GM23338 (cell line): ENCODE measurements around the gene NIM1K.

Experiments used
- CREB1 ChIP-seq: fragments of 250-450 bp; sonication (Bioruptor Pico); IDR thresholded peaks from 2 replicates; pipeline ENCODE4 v1.5.0; 2020; ENCODE audit warnings: low read depth, mild to moderate bottlenecking, moderate library complexity
- EZH2 ChIP-seq: fragments of 200-600 bp; sonication (generic); IDR thresholded peaks from one replicate; pipeline ENCODE4 v1.8.0; 2017; ENCODE audit warnings: antibody characterized with exemption, mild to moderate bottlenecking, low read depth; ENCODE audit not compliant: unreplicated experiment
- EZH2phosphoT487 ChIP-seq: fragments of 200-600 bp; sonication (generic); IDR thresholded peaks from one replicate; pipeline ENCODE4 v1.8.1; 2018; ENCODE audit warnings: antibody characterized with exemption; ENCODE audit not compliant: unreplicated experiment
- POLR2AphosphoS5 ChIP-seq: IDR thresholded peaks from 2 replicates; pipeline ENCODE4 v1.6.1; 2016; ENCODE audit warnings: antibody characterized with exemption, low read depth
- STAT1 ChIP-seq: IDR thresholded peaks from one replicate; pipeline ENCODE4 v1.6.1; 2016; ENCODE audit warnings: antibody characterized with exemption; ENCODE audit not compliant: unreplicated experiment
- ZNF114 ChIP-seq: fragments of 250-450 bp; sonication (Bioruptor Pico); IDR thresholded peaks from 2 replicates; pipeline ENCODE4 v1.5.0; 2020; ENCODE audit warnings: mild to moderate bottlenecking, moderate library complexity
- ZNF331 ChIP-seq: fragments of 250-450 bp; sonication (Bioruptor Pico); IDR thresholded peaks from 2 replicates; pipeline ENCODE4 v1.5.0; 2020; ENCODE audit warnings: low read depth, mild to moderate bottlenecking, moderate library complexity
- TF ChIP-seq, protein P1 (sequence below), 2 experiments: fragments of 200-600 bp in 1 of 2; sonication (generic) in 1 of 2; conservative IDR thresholded peaks; 2 replicates each; pipeline versions ENCODE4 v1.5.1 to v1.6.1; 2016 to 2017; ENCODE audit warnings: antibody characterized with exemption in 2 of 2, low read depth in 2 of 2, mild to moderate bottlenecking in 2 of 2, moderate library complexity in 1 of 2
- TF ChIP-seq, protein P2 (sequence below): IDR thresholded peaks from 2 replicates; pipeline ENCODE4 v1.6.1; 2016; ENCODE audit warnings: antibody characterized with exemption
- TF ChIP-seq, protein P3 (sequence below): IDR thresholded peaks from one replicate; pipeline ENCODE4 v1.6.1; 2018; ENCODE audit warnings: antibody characterized with exemption; ENCODE audit not compliant: unreplicated experiment

DNA sequence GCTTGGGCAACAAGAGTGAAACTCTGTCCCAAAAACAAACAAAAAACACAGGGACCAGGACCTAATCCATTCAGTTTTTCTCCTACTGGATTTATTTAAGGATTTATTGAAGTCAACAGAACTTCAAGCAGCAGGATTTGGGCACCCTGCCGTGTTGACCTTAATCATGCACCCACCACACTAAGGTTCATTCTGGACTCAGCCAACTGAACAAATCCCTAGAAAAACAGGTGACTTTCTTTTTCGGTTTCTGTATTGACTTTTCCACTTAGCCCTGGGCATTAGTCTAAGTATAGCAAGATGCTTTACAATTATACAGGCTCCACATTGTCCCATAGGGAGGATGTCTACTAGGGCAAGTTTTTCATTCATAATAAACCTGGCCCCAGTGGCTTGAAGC lies 41.3 kb upstream of the NIM1K start:
- TF ChIP-seq, protein P1, sequence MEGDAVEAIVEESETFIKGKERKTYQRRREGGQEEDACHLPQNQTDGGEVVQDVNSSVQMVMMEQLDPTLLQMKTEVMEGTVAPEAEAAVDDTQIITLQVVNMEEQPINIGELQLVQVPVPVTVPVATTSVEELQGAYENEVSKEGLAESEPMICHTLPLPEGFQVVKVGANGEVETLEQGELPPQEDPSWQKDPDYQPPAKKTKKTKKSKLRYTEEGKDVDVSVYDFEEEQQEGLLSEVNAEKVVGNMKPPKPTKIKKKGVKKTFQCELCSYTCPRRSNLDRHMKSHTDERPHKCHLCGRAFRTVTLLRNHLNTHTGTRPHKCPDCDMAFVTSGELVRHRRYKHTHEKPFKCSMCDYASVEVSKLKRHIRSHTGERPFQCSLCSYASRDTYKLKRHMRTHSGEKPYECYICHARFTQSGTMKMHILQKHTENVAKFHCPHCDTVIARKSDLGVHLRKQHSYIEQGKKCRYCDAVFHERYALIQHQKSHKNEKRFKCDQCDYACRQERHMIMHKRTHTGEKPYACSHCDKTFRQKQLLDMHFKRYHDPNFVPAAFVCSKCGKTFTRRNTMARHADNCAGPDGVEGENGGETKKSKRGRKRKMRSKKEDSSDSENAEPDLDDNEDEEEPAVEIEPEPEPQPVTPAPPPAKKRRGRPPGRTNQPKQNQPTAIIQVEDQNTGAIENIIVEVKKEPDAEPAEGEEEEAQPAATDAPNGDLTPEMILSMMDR (conservative IDR thresholded peaks at IDR 0.05; ENCODE audit: low read depth in 2 of 2) = no peak
- no peak for TF ChIP-seq EZH2
- no peak for TF ChIP-seq EZH2phosphoT487
- TF ChIP-seq, protein P2, sequence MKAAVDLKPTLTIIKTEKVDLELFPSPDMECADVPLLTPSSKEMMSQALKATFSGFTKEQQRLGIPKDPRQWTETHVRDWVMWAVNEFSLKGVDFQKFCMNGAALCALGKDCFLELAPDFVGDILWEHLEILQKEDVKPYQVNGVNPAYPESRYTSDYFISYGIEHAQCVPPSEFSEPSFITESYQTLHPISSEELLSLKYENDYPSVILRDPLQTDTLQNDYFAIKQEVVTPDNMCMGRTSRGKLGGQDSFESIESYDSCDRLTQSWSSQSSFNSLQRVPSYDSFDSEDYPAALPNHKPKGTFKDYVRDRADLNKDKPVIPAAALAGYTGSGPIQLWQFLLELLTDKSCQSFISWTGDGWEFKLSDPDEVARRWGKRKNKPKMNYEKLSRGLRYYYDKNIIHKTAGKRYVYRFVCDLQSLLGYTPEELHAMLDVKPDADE = no peak
- TF ChIP-seq POLR2AphosphoS5 = no peak
- TF ChIP-seq, protein P3, sequence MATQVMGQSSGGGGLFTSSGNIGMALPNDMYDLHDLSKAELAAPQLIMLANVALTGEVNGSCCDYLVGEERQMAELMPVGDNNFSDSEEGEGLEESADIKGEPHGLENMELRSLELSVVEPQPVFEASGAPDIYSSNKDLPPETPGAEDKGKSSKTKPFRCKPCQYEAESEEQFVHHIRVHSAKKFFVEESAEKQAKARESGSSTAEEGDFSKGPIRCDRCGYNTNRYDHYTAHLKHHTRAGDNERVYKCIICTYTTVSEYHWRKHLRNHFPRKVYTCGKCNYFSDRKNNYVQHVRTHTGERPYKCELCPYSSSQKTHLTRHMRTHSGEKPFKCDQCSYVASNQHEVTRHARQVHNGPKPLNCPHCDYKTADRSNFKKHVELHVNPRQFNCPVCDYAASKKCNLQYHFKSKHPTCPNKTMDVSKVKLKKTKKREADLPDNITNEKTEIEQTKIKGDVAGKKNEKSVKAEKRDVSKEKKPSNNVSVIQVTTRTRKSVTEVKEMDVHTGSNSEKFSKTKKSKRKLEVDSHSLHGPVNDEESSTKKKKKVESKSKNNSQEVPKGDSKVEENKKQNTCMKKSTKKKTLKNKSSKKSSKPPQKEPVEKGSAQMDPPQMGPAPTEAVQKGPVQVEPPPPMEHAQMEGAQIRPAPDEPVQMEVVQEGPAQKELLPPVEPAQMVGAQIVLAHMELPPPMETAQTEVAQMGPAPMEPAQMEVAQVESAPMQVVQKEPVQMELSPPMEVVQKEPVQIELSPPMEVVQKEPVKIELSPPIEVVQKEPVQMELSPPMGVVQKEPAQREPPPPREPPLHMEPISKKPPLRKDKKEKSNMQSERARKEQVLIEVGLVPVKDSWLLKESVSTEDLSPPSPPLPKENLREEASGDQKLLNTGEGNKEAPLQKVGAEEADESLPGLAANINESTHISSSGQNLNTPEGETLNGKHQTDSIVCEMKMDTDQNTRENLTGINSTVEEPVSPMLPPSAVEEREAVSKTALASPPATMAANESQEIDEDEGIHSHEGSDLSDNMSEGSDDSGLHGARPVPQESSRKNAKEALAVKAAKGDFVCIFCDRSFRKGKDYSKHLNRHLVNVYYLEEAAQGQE = no peak
- TF ChIP-seq ZNF114 (CRISPR knock-in tag) = no peak
- TF ChIP-seq CREB1 (CRISPR knock-in tag) = no peak
- TF ChIP-seq ZNF331 (CRISPR knock-in tag) = no peak
- no peak for TF ChIP-seq STAT1
